A673 (cell line): ENCODE measurements around the gene SLC45A1.

Experiments
- EZH2 ChIP-seq: fragments of 200-600 bp; sonication (generic); IDR thresholded peaks from 2 replicates; pipeline ENCODE4 v1.6.1; 2017; ENCODE audit warnings: borderline replicate concordance, low read depth, mild to moderate bottlenecking, mixed read lengths, antibody characterized with exemption, low read length; ENCODE audit not compliant: poor library complexity, severe bottlenecking
- TF ChIP-seq, protein P1 (sequence below): fragments of 300-800, 200-600 bp; sonication (generic); conservative IDR thresholded peaks from 2 replicates; pipeline ENCODE4 v1.5.1; 2017; ENCODE audit warnings: low read depth, mild to moderate bottlenecking, antibody characterized with exemption, low read length, moderate library complexity, mixed read lengths

DNA sequence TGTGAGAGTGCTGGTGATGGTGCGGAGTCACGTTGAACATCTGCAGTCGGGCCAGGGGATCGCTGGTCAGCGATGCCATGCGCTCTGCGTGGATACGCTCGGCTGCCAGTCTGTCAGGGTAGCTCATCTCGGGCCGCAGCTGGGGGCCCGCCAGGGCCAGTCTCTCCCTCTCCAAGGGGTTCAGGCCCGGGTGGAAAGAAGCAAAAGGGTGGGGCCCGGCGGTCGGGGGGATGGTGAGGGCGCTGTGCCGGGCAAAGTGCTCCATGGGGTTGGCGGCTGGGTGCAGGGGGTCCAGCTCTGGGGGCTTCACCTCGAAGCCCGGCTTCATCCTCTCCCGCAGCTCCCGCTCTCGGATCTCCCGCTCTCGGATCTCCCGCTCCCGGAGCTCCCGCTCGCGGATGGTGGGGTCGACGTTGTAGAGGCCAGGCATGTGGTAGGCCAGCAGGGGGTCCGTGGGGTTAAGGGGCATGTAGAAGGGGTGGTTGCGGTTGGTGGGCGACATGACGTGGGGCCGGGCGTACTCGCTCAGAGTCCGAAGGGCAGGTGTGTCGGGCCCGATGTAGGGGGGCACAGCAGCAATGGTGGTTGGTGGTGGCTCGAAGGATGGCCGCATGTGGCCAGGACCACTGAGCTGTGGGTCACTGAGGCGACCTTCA is 40.5 kb downstream of the SLC45A1 start:
- TF ChIP-seq, protein P1, sequence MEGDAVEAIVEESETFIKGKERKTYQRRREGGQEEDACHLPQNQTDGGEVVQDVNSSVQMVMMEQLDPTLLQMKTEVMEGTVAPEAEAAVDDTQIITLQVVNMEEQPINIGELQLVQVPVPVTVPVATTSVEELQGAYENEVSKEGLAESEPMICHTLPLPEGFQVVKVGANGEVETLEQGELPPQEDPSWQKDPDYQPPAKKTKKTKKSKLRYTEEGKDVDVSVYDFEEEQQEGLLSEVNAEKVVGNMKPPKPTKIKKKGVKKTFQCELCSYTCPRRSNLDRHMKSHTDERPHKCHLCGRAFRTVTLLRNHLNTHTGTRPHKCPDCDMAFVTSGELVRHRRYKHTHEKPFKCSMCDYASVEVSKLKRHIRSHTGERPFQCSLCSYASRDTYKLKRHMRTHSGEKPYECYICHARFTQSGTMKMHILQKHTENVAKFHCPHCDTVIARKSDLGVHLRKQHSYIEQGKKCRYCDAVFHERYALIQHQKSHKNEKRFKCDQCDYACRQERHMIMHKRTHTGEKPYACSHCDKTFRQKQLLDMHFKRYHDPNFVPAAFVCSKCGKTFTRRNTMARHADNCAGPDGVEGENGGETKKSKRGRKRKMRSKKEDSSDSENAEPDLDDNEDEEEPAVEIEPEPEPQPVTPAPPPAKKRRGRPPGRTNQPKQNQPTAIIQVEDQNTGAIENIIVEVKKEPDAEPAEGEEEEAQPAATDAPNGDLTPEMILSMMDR: no peak
- no peak for TF ChIP-seq EZH2
